Heart left ventricle (tissue), 16 donors: ENCODE results near the gene TSR2. TPM values are rescaled to one million over a fixed set of nuclear protein-coding genes. Genes with fewer than 3 reads are reported as not detected.

Experiments
- ATAC-seq, 4 donors: fragments of 200-7000 bp; cut with Tn5 transposase; one replicate each; pipeline ENCODE4 v1.9.1; 2020 to 2022; ENCODE audit warnings: moderate library complexity in 4 of 4, mild to moderate bottlenecking in 3 of 4, moderate number of reproducible peaks in 1 of 4
- DNase-seq, 5 donors: peaks; one replicate each; pipeline ENCODE4 v3.0.0-alpha.2; 2020
- H3K27ac ChIP-seq, 12 donors: fragments of 200-600 bp; sonication (generic) in 4 of 12; one replicate each; pipeline versions ENCODE4 v1.5.0 to v1.8.0; 2016 to 2022; ENCODE audit warnings: mild to moderate bottlenecking in 2 of 12
- H3K27me3 ChIP-seq, 9 donors: fragments of 200-600 bp; sonication (generic) in 2 of 9; one replicate each; pipeline versions ENCODE4 v1.5.1 to v1.8.0; 2016 to 2022; ENCODE audit warnings: mild to moderate bottlenecking in 3 of 9
- H3K36me3 ChIP-seq, 9 donors: fragments of 200-600 bp; sonication (generic) in 2 of 9; one replicate each; pipeline versions ENCODE4 v1.5.0 to v1.8.0; 2018 to 2022; ENCODE audit warnings: mild to moderate bottlenecking in 2 of 9
- H3K4me1 ChIP-seq, 12 donors: fragments of 200-600 bp; sonication (generic) in 4 of 12; one replicate each; pipeline versions ENCODE4 v1.5.0 to v1.8.0; 2016 to 2022; ENCODE audit warnings: mild to moderate bottlenecking in 3 of 12
- H3K4me3 ChIP-seq, 12 donors: fragments of 200-600 bp; sonication (generic) in 4 of 12; one replicate each; pipeline versions ENCODE4 v1.5.0 to v1.8.0; 2017 to 2022; ENCODE audit warnings: mild to moderate bottlenecking in 9 of 12, moderate library complexity in 4 of 12
- H3K9me3 ChIP-seq, 12 donors: fragments of 200-600 bp; sonication (generic) in 4 of 12; one replicate each; pipeline versions ENCODE4 v1.5.0 to v1.8.0; 2016 to 2022; ENCODE audit warnings: mild to moderate bottlenecking in 1 of 12
- CTCF ChIP-seq, 12 donors: fragments of 200-600 bp; sonication (generic) in 4 of 12; IDR thresholded peaks; one replicate each; pipeline versions ENCODE4 v1.5.0 to v1.8.0; 2018 to 2022; ENCODE audit warnings: antibody characterized with exemption in 12 of 12, mild to moderate bottlenecking in 5 of 12
- POLR2A ChIP-seq, 2 donors: fragments of 450-650 bp; IDR thresholded peaks; one replicate each; pipeline ENCODE4 v1.6.1; 2017; ENCODE audit warnings: antibody characterized with exemption in 2 of 2, mild to moderate bottlenecking in 2 of 2, moderate library complexity in 2 of 2
- WGBS, 4 donors: extraction: QIAGEN DNeasy Blood & Tissue Kit in 2 of 4; methylation state at CpG; one replicate each; pipeline versions ENCODE4 v1.1.5 to v1.1.7; 2013 to 2018; 5-methylcytosine and 5-hydroxymethylcytosine counted together
- intact Hi-C, 10 donors: fragments of 100-400 bp; cut with DNase I; formaldehyde crosslinking; loops; one replicate each; pipeline versions ENCODE4 v1.11.1 to v1.14.2; 2022
- polyA plus RNA-seq, 2 donors: library from polyadenylated mRNA; stranded (reverse); fragments of 200-250 nt; gene quantifications; one replicate each; pipeline ENCODE4 v1.2.3, GENCODE V29; 2013
- total RNA-seq, 9 donors: library from RNA; depleted of rRNA in 2 of 9; stranded (reverse); fragments of >200 nt in 2 of 9; fragmentation: NEBNext Ultra II Directional in 3 of 9; extraction: Animal tissue kit (Norgen Biotek cat#: 25700) in 3 of 9; gene quantifications; one replicate each; pipeline versions ENCODE4 v1.1.0 to v1.2.4, GENCODE V29; 2016 to 2023
- donor health status: ischemic (EF 13 %, LVEDD 7.1; RV severe dilation, severe dysfunction).
- donor health status: healthy with polysubstance abuse.
- donor health status: DM: no; HTN: yes; CAD: no.
- donor health status: DM: no; HTN: no; CAD: no.
- donor health status: ischemic (EF 25% LVEDD 6.9; RV normal size, moderate dysfunction).
- donor health status: ischemic (EF 25% LVEDD 5.7; RV mildly dilated, moderate dysfunction).
- donor health status: healthy.
- donor health status: DM: yes; HTN: yes; CAD: no.
- donor health status: ischemic (EF 35%, LVEDD 5.7; RV mildly dilated, moderate dysfunction).
- donor health status: nonischemic (EF 11% LVEDD 7.7; RV severe dilation, severe dysfunction).
- donor health status: DM: yes; HTN: yes; CAD: no.
- donor health status: PGD.
- donor health status: ischemic (EF 29% LVEDD 5.4; RV normal size, mild dysfunction).
- donor health status: nonischemic (EF 23%, LVEDD 6.1; RV moderate dilation, normal function).

Gene TSR2
- total and polyA plus RNA-seq, 11 donors: 17.7 to 54.3 (median 35.9) TPM

DNA sequence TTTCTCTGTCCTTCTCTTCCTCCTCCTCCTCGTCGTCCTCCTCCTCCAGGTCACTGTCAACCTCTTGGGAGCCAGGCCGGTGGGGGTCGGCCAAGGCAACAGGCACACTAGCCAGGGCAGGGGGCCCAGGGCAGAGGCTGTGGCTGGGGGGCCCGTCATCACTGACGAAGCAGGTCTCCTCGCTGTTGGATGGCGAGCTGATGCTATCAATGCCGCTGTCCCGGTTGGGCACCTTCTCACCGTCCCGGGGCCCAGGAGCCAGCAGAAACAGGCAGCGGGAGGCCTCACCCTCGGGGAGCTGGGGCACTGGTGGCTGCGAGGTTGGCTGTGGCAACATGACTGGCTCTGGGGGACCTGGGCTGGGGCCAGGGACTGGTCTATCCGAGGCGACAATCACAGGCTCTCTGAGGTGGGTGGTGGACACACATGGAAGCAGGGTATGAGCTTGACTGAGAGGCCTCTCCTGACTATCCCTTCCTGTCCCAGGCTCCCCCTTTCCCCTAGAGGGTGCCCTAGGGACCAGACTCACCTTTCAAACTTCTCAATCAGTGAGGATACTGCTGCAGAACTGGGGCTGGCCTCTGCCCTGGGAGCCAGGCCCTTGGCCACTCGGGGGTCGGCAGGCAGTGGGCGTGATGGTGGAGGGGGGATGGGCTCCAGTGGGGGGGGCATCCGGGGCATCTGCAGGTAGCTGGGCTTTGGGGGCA, 30.0 kb downstream of the TSR2 start:
- no peaks in the 10 kb centered on the region for H3K9me3 ChIP-seq
- H3K27me3 ChIP-seq: no peaks in the 10 kb centered on the region
- H3K4me1 ChIP-seq: peaks cover 0 to 8% (median 0%) of the 10 kb centered on the region in 12 donors
- ATAC-seq (no peak), DNase-seq (no peak)
- intact Hi-C loops: no loop called here
- H3K27ac ChIP-seq: no peak overlapping the region
- WGBS, 4 donors: 83 to 90% (median 88%) methylated on average over 16 to 21 of the region's 21 CpGs
- TF ChIP-seq CTCF (IDR thresholded peaks at IDR 0.05) (no peak), POLR2A (IDR thresholded peaks at IDR 0.05) (no peak)
- H3K36me3 ChIP-seq: peaks cover 0 to 36% (median 2%) of the 10 kb centered on the region in 9 donors
- H3K4me3 ChIP-seq: no peak overlapping the region

DNA sequence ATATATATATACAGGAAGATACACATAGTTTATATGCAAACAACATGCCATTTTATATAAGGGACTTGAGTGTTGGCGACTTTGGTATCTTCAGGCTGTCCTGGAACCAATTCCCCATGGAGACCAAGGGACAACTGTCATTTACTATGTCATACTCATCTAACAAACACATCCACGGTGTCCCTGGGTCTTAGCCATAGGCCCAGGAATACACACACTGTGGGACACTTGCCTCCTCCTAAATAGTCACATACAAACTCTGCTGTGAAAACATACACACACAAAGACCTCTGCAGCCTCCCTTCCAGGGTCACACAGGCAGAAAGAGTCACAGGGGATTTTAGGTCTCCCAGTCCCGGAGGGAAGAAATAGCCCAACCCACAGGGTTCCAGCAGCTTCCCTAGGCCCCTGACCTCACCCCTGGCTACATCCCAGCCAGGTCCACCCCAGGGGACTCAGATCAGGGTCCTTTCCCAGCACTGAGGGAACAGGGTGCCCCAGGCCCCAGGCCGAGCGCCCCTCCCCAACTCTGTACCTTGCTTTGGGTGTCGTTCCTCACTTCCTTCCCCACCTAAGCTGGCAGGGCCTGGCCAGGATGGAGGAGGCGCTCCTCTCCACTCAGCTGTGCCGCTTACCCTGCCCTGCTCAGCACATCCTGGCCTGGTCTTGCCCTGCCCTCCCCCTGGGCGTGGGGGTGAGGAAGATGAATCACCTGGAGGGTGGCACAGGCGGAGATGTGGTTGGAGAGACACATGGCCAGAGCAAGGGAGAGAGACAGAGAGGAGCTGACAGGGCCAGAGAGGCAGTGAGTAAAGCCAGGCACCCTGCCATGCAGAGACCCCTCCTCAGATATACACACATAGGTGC, 34.0 kb downstream of the TSR2 start:
- peaks cover 0 to 4% (median 0%) of the 10 kb centered on the region in 9 donors for H3K27me3 ChIP-seq
- no peak for DNase-seq
- 70 to 85% (median 75%) methylated on average over 8 to 10 of the region's 10 CpGs for WGBS, 4 donors
- H3K36me3 ChIP-seq: peaks cover 0 to 8% (median 2%) of the 10 kb centered on the region in 9 donors
- intact Hi-C loops: no loop called here
- peaks cover 0 to 11% (median 0%) of the 10 kb centered on the region in 12 donors for H3K4me1 ChIP-seq
- no peak overlapping the region for H3K4me3 ChIP-seq
- H3K27ac ChIP-seq: no peak overlapping the region
- H3K9me3 ChIP-seq: no peaks in the 10 kb centered on the region
- no peak for TF ChIP-seq CTCF (IDR thresholded peaks at IDR 0.05)
- TF ChIP-seq POLR2A (IDR thresholded peaks at IDR 0.05): no peak
- ATAC-seq: peak in 3 of 4 donors; percentile 47 to 71 (median 50)

- H3K9me3 ChIP-seq: no peaks in the 10 kb centered on the region
- H3K27ac ChIP-seq: no peak overlapping the region
- H3K4me1 ChIP-seq: peaks cover 0 to 28% (median 3%) of the 10 kb centered on the region in 12 donors
- no peak for TF ChIP-seq POLR2A (IDR thresholded peaks at IDR 0.05)
- 43 to 55% (median 51%) methylated on average over 9 of the region's 9 CpGs for WGBS, 4 donors
- H3K4me3 ChIP-seq: no peak overlapping the region
- H3K36me3 ChIP-seq: no peaks in the 10 kb centered on the region
- peaks cover 0 to 4% (median 0%) of the 10 kb centered on the region in 9 donors for H3K27me3 ChIP-seq
- intact Hi-C loops: loop anchor here in 3 of 10 donors (5.0 to 10.0 kb wide), 2 partner anchors 53 to 55 kb away; partner anchors contain the start of gene GNL3L (in 3 of the 3)
- ATAC-seq (no peak), DNase-seq (no peak)
These were observed 39.2 kb downstream of the TSR2 start for GRCh38 chrX:54479136-54480111.
